COR-L47 (cell line): ENCODE measurements around the gene PTPN20.

Experiments
- DNase-seq: peaks from one replicate; lab custom pipeline; 2025; lab: John Stamatoyannopoulos, UW

Gene PTPN20

GRCh38 chr10:47021850-47022249 is 110.6 kb downstream of the PTPN20 start:
- no peak for DNase-seq

- DNase-seq, result no peak
Observed at GRCh38 chr10:47022311-47023131, 111.3 kb downstream of the PTPN20 start.

GRCh38 chr10:47023237-47024045 is 112.2 kb downstream of the PTPN20 start:
- DNase-seq, result no peak

GRCh38 chr10:47024046-47024322 is 112.8 kb downstream of the PTPN20 start:
- DNase-seq, result no peak

- peak; percentile 22 for DNase-seq
Observed at GRCh38 chr10:47024399-47025252, 113.4 kb downstream of the PTPN20 start.

GRCh38 chr10:47025253-47025539 is 114.0 kb downstream of the PTPN20 start:
- no peak for DNase-seq

- DNase-seq, result no peak
Observed at GRCh38 chr10:47025540-47026300, 114.5 kb downstream of the PTPN20 start.

GRCh38 chr10:47026301-47027107 is 115.3 kb downstream of the PTPN20 start:
- no peak for DNase-seq

GRCh38 chr10:47027108-47027783 is 116.0 kb downstream of the PTPN20 start:
- DNase-seq, result no peak

GRCh38 chr10:47027784-47028260 is 116.6 kb downstream of the PTPN20 start:
- no peak for DNase-seq

GRCh38 chr10:47028466-47028865 is 117.2 kb downstream of the PTPN20 start:
- DNase-seq, result no peak

GRCh38 chr10:47029181-47030009 is 118.2 kb downstream of the PTPN20 start:
- DNase-seq, result no peak

- DNase-seq, result no peak
Observed at GRCh38 chr10:47030191-47030703, 119.0 kb downstream of the PTPN20 start.

- no peak for DNase-seq
Observed at GRCh38 chr10:47031211-47031900, 120.1 kb downstream of the PTPN20 start.

GRCh38 chr10:47031901-47032465 is 120.8 kb downstream of the PTPN20 start:
- no peak for DNase-seq

GRCh38 chr10:47033081-47033480 is 121.9 kb downstream of the PTPN20 start:
- no peak for DNase-seq

- DNase-seq, result no peak
Observed at GRCh38 chr10:47033541-47034270, 122.5 kb downstream of the PTPN20 start.
